ENCODE results near the gene CUL5.

- no peak for TF ChIP-seq CTCF (conservative IDR thresholded peaks at IDR 0.05 in 1 of 2, IDR thresholded peaks at IDR 0.05 in 1 of 2; ENCODE audit: extremely low read depth in 1 of 2, insufficient read depth in 1 of 2, low read depth in 1 of 2, low read length in 2 of 2)
- TF ChIP-seq EZH2 (IDR thresholded peaks at IDR 0.05; ENCODE audit: borderline replicate concordance, low read length): no peak
Observed at GRCh38 chr11:108084811-108085210, 76.1 kb downstream of the CUL5 start.
